ENCODE data around the gene ARL15. TPM values are rescaled to one million over a fixed set of nuclear protein-coding genes. Genes with fewer than 3 reads are reported as not detected.

ARL15 gene
- total and polyA plus RNA-seq, 9 of the 15 experiments (the other 6 are each of a cell fraction or from before 2014, with no cell fraction given), result 18.5 to 80.4 (median 57.0) TPM

- TF ChIP-seq ARHGAP35 (IDR thresholded peaks at IDR 0.05; ENCODE audit: partially characterized antibody), result no peak
- no peak for TF ChIP-seq ZNF778 (CRISPR knock-in tag; IDR thresholded peaks at IDR 0.05)
- no peak for TF ChIP-seq ZNF717 (CRISPR knock-in tag; IDR thresholded peaks at IDR 0.05)
- no peak for TF ChIP-seq SLC30A9 (CRISPR knock-in tag; IDR thresholded peaks at IDR 0.05)
- no peak for TF ChIP-seq ZNF121 (CRISPR knock-in tag; conservative IDR thresholded peaks at IDR 0.05)
These were observed 330.3 kb downstream of the ARL15 start (continued) for GRCh38 chr5:53980061-53980460.

DNA sequence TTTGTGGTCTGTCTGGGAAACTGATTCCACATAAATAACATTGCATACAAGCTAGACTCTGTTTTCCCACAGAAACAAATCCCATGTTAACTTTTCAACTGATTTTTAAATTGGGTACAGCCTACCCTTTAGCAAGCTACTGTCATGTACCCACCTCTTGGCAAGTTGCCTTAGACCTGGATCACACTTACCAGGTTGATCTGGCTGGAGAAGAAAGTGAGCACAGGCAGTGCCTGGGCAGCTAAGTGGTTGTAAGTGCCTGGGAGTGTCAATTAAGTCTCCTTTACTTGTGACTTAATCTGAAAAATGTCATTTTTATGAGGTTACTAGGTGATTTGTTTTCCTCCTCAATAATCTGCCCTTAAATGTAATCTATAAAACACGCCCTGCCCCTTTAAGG lies 336.4 kb downstream of the ARL15 start:
- POLR2A ChIA-PET, result no interaction called here
- WGBS (ENCODE audit: insufficient coverage, low coverage, missing lambda C conversion rate), result 100% methylated on average over 1 of the region's 1 CpG
- Histone ChIP-seq H3K4me1 (replicated peaks in 1 of 2; ENCODE audit: control insufficient read depth in 2 of 2, insufficient read depth in 2 of 2, low read length in 2 of 2) (no peaks in the 10 kb centered on the region), H3K79me2 (ENCODE audit: control insufficient read depth, insufficient read depth, low read length) (no peaks in the 10 kb centered on the region), H3K4me2 (ENCODE audit: insufficient read depth, low read length) (no peak overlapping the region), H3K27me3 (ENCODE audit: control insufficient read depth in 2 of 2, insufficient read depth in 2 of 2, low read length in 2 of 2) (no peaks in the 10 kb centered on the region), H3K9me1 (ENCODE audit: control insufficient read depth, insufficient read depth, low read length) (no peaks in the 10 kb centered on the region), H4K20me1 (replicated peaks; ENCODE audit: control insufficient read depth, insufficient read depth, low read length) (no peaks in the 10 kb centered on the region), H3K9me3 (replicated peaks; ENCODE audit: control insufficient read depth, insufficient read depth, low read depth, low read length) (no peaks in the 10 kb centered on the region), H2AFZ (ENCODE audit: low read depth, low read length) (no peak overlapping the region), H3K27ac (ENCODE audit: extremely low read depth, low read depth, low read length) (no peak overlapping the region), H3K9ac (ENCODE audit: insufficient read depth in 1 of 2, low read depth in 2 of 2, low read length in 2 of 2) (no peak overlapping the region), H3K36me3 (ENCODE audit: control insufficient read depth, insufficient read depth, low read length) (no peaks in the 10 kb centered on the region), H3K4me3 (no peak overlapping the region)
- TF ChIP-seq MLX (CRISPR knock-in tag; conservative IDR thresholded peaks at IDR 0.05) (no peak), ZEB2 (IDR thresholded peaks at IDR 0.05) (no peak), ZNF347 (CRISPR knock-in tag; IDR thresholded peaks at IDR 0.05; ENCODE audit: low read depth) (no peak), ZNF316 (IDR thresholded peaks at IDR 0.05) (no peak), CBFA2T3 (IDR thresholded peaks at IDR 0.05) (no peak), TARDBP (IDR thresholded peaks at IDR 0.05) (no peak), ZNF274 (IDR thresholded peaks at IDR 0.05; ENCODE audit: borderline replicate concordance, low read depth, low read length) (no peak), ZNF431 (CRISPR knock-in tag; IDR thresholded peaks at IDR 0.05) (no peak), CREB3L1 (IDR thresholded peaks at IDR 0.05; ENCODE audit: borderline replicate concordance, low read depth) (no peak), GTF3C2 (IDR thresholded peaks at IDR 0.05; ENCODE audit: borderline replicate concordance, extremely low read depth, insufficient read length) (no peak), SPI1 (IDR thresholded peaks at IDR 0.05; ENCODE audit: borderline replicate concordance, low read depth, low read length) (no peak)
- no peak for FAIRE-seq
- in situ Hi-C loops (cut with MboI) (no loop called here), intact Hi-C loops (cut with micrococcal nuclease) (no loop called here)
- ATAC-seq, result no peak
- DNase-seq (ENCODE audit: extremely low read depth in 1 of 4, low spot score in 3 of 4), result no peak
- CTCF ChIA-PET (ENCODE audit: low intra/inter-chr PET ratio), result no interaction called here
- no TSS peak for BruUV-seq (replicated peaks)

Data from K562 (cell line).